Activated CD4-positive, CD25-positive, alpha-beta regulatory T cell treated with anti-CD3 and anti-CD28 coated beads, Interleukin-2, amount 50 U/mL, for 24 hours (primary cell): ENCODE data around the gene CCDC194.
A peak's percentile ranks its signal among the peaks of the same experiment; 100 is the strongest.
"Not testable (repeated sequence)": the region's sequence is repeated elsewhere in the genome, so short reads cannot be mapped to it uniquely, and the experiment has no call there.

Experiments used
- ATAC-seq, 2 donors: fragments of 150-1000 bp; cut with Tn5 transposase; one replicate each; pipeline ENCODE4 v1.10.0; 2021; ENCODE audit warnings: mild to moderate bottlenecking in 1 of 2, moderate library complexity in 1 of 2

The CCDC194 gene

DNA sequence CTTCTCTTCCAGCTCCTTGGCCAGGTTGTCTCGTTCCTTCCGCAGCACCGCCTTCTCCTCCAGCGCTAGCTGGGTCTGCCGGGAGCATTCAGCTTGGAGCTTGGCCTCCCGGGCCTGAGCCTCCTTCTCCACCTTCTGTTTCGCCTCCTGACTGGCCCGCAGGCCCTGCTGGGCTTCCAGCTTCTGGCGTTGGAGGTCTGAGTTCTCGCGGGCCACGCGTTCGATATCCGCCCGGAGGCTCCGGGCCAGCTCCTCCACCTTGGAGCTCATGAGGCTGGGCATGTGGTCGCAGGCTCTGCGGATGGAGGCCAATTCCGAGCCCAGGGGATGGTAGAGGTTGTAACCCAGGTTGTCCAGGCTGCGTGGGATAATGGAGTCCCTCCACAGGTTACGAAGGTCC lies 28.6 kb downstream of the CCDC194 start:
- ATAC-seq, result no peak

DNA sequence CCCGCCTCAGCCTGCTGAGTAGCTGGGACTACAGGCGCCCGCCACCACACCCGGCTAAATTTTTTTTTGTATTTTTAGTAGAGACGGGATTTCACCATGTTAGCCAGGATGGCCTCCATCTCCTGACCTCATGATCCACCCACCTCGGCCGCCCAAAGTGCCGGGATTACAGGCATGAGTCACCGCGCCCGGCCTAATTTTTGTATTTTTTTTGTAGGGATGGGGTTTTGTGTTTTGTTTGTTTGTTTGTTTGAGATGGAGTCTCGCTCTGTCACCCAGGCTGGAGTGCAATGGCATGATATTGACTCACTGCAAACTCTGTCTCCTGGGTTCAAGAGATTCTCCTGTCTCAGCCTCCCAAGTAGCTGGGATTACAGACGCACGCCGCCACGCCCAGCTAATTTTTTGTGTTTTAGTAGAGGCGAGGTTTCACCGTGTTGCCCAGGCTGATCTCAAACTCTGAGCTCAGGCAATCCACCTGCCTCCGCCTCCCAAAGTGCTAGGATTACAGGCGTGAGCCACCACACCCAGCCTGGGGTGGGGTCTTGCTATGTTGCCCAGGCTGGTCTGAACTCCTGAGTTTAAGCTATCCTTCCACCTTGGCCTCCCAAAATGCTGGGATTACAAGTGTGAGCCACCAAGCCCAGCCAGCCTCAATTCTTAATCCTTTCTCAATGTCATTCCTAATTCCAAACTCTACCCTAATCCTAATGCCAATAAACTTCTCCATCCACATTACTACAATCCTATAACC lies 30.0 kb downstream of the CCDC194 start:
- ATAC-seq, result not testable (repeated sequence)

- no peak for ATAC-seq
Measured at GRCh38 chr19:17359905-17360800, 33.8 kb downstream of the CCDC194 start.

DNA sequence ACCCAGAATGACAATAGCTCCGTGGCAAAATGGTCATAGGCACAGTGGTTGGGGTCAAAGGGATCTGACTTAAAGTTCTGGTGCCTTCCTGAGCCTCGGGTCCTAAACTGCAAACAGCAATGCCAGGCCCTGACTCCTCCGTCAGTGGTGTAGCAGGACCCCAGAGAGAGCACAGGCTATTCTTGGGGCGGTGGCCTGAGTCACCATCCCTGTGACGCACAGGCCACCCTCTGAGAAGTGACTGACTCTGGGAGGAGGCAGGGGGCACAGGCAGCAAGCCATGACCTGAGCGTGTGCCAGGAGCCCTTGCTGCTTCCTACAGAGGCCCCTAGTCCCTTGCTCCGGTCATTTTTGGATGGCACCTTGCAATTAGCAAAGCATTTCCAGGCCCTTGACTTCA lies 35.6 kb downstream of the CCDC194 start:
- no peak for ATAC-seq

- no peak for ATAC-seq
Measured at GRCh38 chr19:17357724-17358123, 36.3 kb downstream of the CCDC194 start.

DNA sequence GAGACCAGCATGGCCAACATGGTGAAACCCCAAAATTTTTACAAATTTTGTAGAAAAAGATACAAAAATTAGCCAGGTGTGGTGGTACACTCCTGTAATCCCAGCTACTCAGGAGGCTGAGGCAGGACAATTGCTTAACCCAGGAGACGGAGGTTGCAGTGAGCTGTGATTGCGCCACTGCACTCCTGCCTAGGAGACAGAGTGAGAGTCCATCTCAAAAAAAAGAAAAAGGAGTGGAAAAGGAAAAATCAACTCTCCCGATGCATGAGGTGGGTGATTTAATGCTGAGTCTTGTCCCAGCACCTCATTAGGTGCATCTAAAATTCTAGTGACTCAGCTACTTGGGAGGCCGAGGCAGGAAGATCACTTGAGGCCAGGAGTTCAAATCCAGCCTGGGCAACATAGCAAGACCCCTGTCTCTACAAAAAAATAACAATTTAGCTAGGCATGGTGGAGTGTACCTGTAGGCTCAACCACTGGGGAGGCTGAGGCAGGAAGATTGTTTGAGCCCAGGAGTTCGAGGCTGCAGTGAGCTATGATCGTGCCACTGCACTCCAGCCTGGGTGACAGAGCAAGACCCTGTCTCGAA lies 36.8 kb downstream of the CCDC194 start:
- ATAC-seq, result no peak

DNA sequence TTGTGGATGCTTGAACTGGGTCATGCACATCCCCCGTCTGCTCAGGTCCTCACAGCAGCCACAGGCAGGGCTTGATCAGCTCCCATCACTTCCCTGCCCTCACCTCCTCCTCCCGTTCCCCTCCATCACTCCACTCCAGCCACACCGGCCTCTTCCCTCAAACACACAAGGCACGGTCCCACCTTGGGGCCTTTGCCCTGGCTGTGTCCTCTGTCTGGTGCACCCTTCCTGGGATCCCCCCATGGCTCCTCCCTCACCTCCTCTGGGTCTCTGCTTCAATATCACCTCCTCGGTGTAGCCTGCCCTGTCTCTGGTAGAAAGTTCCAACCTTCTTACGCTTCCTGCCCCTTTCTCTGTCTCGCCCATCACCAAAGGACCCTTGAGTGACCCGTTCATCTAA lies 40.6 kb downstream of the CCDC194 start:
- no peak for ATAC-seq

DNA sequence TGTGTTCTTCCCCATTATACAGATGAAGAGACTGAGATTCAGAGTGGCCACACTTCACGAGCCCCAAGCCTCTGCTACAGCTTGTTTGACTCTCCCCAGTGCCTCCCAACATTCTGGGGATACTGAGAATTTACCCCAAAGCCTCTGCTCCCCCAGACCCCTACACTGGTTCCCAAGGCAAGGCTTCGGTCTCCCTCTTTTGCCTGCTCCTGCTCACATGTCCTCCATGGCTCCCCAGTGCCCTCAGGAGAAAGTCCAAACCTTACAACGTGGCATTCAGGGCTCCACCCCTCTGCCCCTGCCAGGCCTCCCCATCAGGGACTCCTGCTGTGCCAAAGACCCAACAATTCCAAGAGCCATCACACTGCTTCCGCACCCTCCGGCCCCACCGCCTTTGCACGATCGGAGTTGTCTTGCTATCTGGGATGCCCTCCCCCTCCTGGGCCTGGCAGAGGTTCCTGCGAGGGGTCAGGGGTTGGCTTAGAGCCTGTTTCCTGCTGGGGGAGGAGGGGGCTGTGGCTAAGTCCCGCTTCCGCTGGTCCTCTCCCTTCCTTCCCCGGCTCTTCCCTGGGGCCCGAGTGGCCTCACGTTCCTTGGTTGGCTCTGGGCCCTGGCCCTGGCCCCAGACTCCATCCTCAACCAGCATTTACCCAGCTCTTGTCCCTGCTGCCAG lies 41.3 kb downstream of the CCDC194 start:
- ATAC-seq, result no peak

GRCh38 chr19:17351815-17352435 lies 42.1 kb downstream of the CCDC194 start:
- ATAC-seq, result no peak

- no peak for ATAC-seq
Measured at GRCh38 chr19:17348700-17349099, 45.3 kb downstream of the CCDC194 start.

- no peak for ATAC-seq
Measured at GRCh38 chr19:17347877-17348276, 46.1 kb downstream of the CCDC194 start.

- ATAC-seq, result no peak
Measured at GRCh38 chr19:17347361-17347760, 46.6 kb downstream of the CCDC194 start.

- ATAC-seq, result peak; percentile 87 to 97
Measured at GRCh38 chr19:17346109-17346671, 47.8 kb downstream of the CCDC194 start.

DNA sequence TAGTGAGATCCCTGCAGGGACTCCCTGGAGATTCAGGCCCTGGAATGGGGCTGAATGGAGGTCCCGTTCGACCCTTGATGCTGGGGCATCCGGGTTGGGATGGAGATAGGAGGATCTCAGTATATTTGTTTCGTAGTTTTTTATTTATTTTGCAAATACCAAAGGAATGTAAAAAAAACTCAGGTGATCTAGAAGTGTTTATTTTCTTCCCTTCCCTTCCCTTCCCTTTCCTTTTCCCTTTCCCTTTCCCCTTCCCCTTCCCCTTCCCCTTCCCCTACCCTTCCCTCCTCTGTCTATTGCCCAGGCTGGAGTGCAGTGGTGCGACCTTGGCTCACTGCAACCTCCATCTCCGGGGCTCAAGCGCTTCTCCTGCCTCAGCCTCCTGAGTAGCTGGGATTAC lies 52.2 kb downstream of the CCDC194 start:
- ATAC-seq, result no peak

DNA sequence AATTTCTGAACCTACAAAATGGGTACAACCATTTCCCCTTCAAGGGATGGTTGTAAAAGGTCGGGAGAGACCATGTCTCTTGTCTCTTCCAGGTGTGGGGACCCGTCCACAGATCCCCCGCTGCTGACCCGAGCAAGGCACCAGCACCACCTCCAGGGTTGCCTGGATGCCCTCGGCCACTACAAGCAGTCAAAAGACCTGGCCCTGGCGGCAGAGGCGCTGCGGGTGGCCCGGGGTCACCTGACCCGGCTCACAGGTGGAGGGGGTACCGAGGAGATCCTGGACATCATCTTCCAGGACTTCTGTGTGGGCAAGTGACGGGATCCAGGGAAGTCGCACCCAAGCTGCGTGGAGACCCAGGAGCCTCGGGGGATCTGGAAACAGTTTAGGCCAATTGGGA lies 52.6 kb downstream of the CCDC194 start:
- no peak for ATAC-seq

DNA sequence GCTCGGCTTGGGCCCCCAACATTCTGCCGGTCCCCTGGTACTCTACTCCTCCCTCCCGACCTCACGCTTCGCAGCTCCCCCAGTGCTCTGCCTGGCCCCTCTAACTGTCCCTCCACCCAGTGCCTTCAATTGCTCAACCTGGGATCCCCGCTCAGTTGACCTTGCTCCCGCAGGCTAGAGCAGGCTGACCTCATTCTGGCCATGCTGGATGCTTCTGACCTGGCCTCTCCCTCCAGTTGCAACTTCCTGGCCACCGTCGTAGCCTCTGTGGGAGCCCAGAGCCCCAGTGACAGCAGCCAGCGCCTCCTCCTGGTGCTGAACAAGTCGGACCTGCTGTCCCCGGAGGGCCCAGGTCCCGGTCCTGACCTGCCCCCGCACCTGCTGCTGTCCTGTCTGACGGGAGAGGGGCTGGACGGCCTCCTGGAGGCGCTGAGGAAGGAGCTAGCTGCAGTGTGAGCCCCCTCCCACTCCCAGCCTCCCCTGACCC lies 53.1 kb downstream of the CCDC194 start:
- no peak for ATAC-seq
